HUES6 (cell line): ENCODE results near the gene RAB30.

Experiments used
- H3K27ac ChIP-seq: 2 replicates; pipeline ENCODE4 v1.7.0; 2013; ENCODE audit warnings: low read depth, mild to moderate bottlenecking, low read length, inconsistent platforms
- H3K27me3 ChIP-seq: 2 replicates; pipeline ENCODE4 v1.6.1; 2013; ENCODE audit warnings: low read length; ENCODE audit not compliant: control insufficient read depth, insufficient read depth
- H3K36me3 ChIP-seq: 2 replicates; pipeline ENCODE4 v1.6.1; 2013; ENCODE audit warnings: low read length; ENCODE audit not compliant: control insufficient read depth, insufficient read depth
- H3K4me1 ChIP-seq: 2 replicates; pipeline ENCODE4 v1.6.1; 2013; ENCODE audit warnings: low read length; ENCODE audit not compliant: control insufficient read depth, insufficient read depth
- H3K4me3 ChIP-seq: 2 replicates; pipeline ENCODE4 v1.5.1; 2013; ENCODE audit warnings: low read depth, low read length
- H3K9ac ChIP-seq: one replicate; pipeline ENCODE4 v1.6.1; 2013; ENCODE audit warnings: mild to moderate bottlenecking, low read length
- H3K9me3 ChIP-seq: 2 replicates; pipeline ENCODE4 v1.6.1; 2013; ENCODE audit warnings: low read depth, low read length; ENCODE audit not compliant: control insufficient read depth, insufficient read depth

Gene RAB30

GRCh38 chr11:82936261-82936660 lies 135.4 kb downstream of the RAB30 start:
- H3K9me3 ChIP-seq = no peaks in the 10 kb centered on the region
- no peaks in the 10 kb centered on the region for H3K4me1 ChIP-seq
- H3K27me3 ChIP-seq = no peaks in the 10 kb centered on the region
- no peak overlapping the region for H3K27ac ChIP-seq
- H3K4me3 ChIP-seq = no peak overlapping the region
- no peak overlapping the region for H3K9ac ChIP-seq
- peaks cover 39% of the 10 kb centered on the region for H3K36me3 ChIP-seq

GRCh38 chr11:82932564-82932963 lies 139.1 kb downstream of the RAB30 start:
- no peak overlapping the region for H3K27ac ChIP-seq
- peaks cover 49% of the 10 kb centered on the region for H3K36me3 ChIP-seq
- H3K9ac ChIP-seq = no peak overlapping the region
- no peak overlapping the region for H3K4me3 ChIP-seq
- H3K27me3 ChIP-seq = no peaks in the 10 kb centered on the region
- H3K9me3 ChIP-seq = no peaks in the 10 kb centered on the region
- H3K4me1 ChIP-seq = no peaks in the 10 kb centered on the region

GRCh38 chr11:82930734-82931133 lies 141.0 kb downstream of the RAB30 start:
- Histone ChIP-seq H3K9me3 (no peaks in the 10 kb centered on the region), H3K4me3 (no peak overlapping the region), H3K9ac (no peak overlapping the region), H3K27me3 (no peaks in the 10 kb centered on the region), H3K36me3 (peaks cover 51% of the 10 kb centered on the region), H3K27ac (no peak overlapping the region), H3K4me1 (no peaks in the 10 kb centered on the region)

GRCh38 chr11:82930229-82930628 lies 141.5 kb downstream of the RAB30 start:
- Histone ChIP-seq H3K36me3 (peaks cover 53% of the 10 kb centered on the region), H3K9ac (no peak overlapping the region), H3K27ac (no peak overlapping the region), H3K4me1 (no peaks in the 10 kb centered on the region), H3K9me3 (no peaks in the 10 kb centered on the region), H3K4me3 (no peak overlapping the region), H3K27me3 (no peaks in the 10 kb centered on the region)

GRCh38 chr11:82929121-82929520 lies 142.6 kb downstream of the RAB30 start:
- H3K27ac ChIP-seq = no peak overlapping the region
- no peak overlapping the region for H3K9ac ChIP-seq
- peaks cover 49% of the 10 kb centered on the region for H3K36me3 ChIP-seq

GRCh38 chr11:82927264-82927880 lies 144.3 kb downstream of the RAB30 start:
- no peak overlapping the region for H3K9ac ChIP-seq
- no peaks in the 10 kb centered on the region for H3K9me3 ChIP-seq
- H3K27me3 ChIP-seq = no peaks in the 10 kb centered on the region
- no peak overlapping the region for H3K4me3 ChIP-seq
- no peak overlapping the region for H3K27ac ChIP-seq
- H3K36me3 ChIP-seq = peaks cover 47% of the 10 kb centered on the region
- H3K4me1 ChIP-seq = no peaks in the 10 kb centered on the region

More at GRCh38 chr11:82929121-82929520, 142.6 kb downstream of the RAB30 start:
- Histone ChIP-seq H3K4me3 (no peak overlapping the region), H3K27me3 (no peaks in the 10 kb centered on the region), H3K4me1 (no peaks in the 10 kb centered on the region), H3K9me3 (no peaks in the 10 kb centered on the region)

GRCh38 chr11:82924522-82925224 lies 147.0 kb downstream of the RAB30 start:
- Histone ChIP-seq H3K4me3 (no peak overlapping the region), H3K36me3 (peaks cover 32% of the 10 kb centered on the region), H3K27me3 (no peaks in the 10 kb centered on the region), H3K4me1 (no peaks in the 10 kb centered on the region), H3K9ac (no peak overlapping the region), H3K9me3 (no peaks in the 10 kb centered on the region), H3K27ac (no peak overlapping the region)
